ENCODE data around the gene CASP14. TPM values are rescaled to one million over a fixed set of nuclear protein-coding genes. Genes with fewer than 3 reads are reported as not detected.
"Not testable (repeated sequence)": the region's sequence is repeated elsewhere in the genome, so short reads cannot be mapped to it uniquely, and the experiment has no call there.

Gene CASP14
- not detected for total RNA-seq

DNA sequence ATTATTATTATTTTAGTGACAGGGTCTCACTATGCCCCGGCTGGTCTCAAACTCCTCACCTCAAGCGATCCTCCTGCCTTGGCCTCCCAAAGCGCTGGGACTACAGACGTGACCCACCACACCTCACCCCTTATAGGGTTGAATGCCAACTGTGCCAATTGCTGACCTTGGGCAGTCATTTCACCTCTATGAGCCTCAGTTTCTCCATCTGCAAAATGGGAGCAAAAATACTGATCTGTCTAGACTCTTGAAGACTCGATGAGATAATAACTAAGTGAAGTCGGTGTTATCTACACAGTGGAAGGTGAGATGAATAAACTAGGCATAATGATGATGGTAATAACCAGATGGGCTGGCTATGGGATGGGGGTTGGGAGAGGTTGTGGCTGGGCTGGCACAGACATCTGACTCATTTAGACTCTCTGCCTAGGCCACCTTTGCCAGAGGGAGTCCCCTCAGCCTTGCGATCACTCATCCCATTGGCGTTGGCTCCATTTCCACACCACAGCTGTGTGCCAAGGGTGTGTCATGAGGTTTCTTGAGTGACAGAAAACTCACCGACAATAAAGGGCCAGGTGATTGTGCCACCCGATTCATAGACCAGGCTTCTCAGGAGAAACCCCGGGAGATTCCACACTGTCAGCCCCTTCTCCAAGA lies at the start of gene CASP14:
Gene CASP14 (plus strand): TSS at position 596 of the 657 bp plus-strand sequence. CDS start 2,772 bp downstream, outside the sequence.
- Mint-ChIP-seq H3K9me3 (no peaks in the 10 kb centered on the region), H3K4me1 (no peaks in the 10 kb centered on the region)
- no peak for DNase-seq

DNA sequence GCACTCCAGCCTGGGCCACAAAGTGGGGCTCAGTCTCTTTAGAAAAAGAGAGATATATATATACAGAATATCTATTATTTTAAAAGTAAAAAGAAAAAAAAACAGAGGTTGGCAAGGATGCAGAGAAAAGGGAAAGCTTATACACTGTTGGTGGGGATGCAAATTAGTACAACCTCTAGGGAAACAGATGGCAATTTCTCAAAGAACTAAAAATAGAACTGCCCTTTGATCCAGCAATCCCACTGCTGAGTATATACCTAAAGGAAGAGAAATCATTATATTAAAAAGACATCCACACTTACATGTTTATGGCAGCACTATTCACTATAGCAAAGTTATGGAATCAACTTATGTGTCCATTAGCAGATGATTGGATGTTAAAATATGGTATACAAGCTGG lies 41.0 kb upstream of the CASP14 start:
- H3K27ac Mint-ChIP-seq, result no peak overlapping the region

More for the DNA sequence above, at the start of gene CASP14:
- no peaks in the 10 kb centered on the region for H3K36me3 Mint-ChIP-seq
- no peak within 1 kb of the TSS for H3K4me3 Mint-ChIP-seq
- no peak within 1 kb of the TSS for H3K27ac Mint-ChIP-seq
- peaks cover 36% of the 10 kb centered on the region for H3K27me3 Mint-ChIP-seq

GRCh38 chr19:15010501-15011300 lies 38.6 kb upstream of the CASP14 start:
- peak; percentile 11 for DNase-seq
- Mint-ChIP-seq H3K36me3 (no peaks in the 10 kb centered on the region), H3K27ac (no peak overlapping the region), H3K4me3 (no peak overlapping the region), H3K9me3 (peaks cover 1% of the 10 kb centered on the region), H3K27me3 (peaks cover 64% of the 10 kb centered on the region), H3K4me1 (no peaks in the 10 kb centered on the region)

More for the DNA sequence above, 41.0 kb upstream of the CASP14 start:
- no peak for DNase-seq
- Mint-ChIP-seq H3K9me3 (no peaks in the 10 kb centered on the region), H3K4me3 (no peak overlapping the region), H3K4me1 (no peaks in the 10 kb centered on the region), H3K36me3 (no peaks in the 10 kb centered on the region), H3K27me3 (peaks cover 53% of the 10 kb centered on the region)

DNA sequence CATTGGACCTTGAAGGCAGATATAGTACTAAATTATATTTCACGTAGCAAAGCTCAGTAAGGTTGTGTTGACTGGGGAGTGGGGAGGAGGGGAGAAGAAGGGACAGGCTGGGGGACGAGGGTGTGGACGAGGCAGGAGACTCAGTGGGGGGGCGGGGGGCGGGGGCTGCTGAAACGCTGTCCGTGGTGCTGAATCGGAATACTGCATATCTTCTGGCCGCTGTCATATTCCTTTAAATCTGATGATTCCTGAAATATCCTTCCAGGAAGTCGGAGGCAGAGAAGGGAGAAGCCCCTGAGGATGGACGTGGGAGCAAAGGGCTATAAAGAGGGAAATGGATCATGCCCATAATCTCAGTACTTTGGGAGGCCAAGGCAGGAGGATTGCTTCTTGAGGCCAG lies 34.7 kb upstream of the CASP14 start:
- peaks cover 62% of the 10 kb centered on the region for H3K27me3 Mint-ChIP-seq
- no peak overlapping the region for H3K4me3 Mint-ChIP-seq
- no peaks in the 10 kb centered on the region for H3K36me3 Mint-ChIP-seq
- DNase-seq, result no peak
- no peaks in the 10 kb centered on the region for H3K4me1 Mint-ChIP-seq
- H3K9me3 Mint-ChIP-seq, result peaks cover 1% of the 10 kb centered on the region
- H3K27ac Mint-ChIP-seq, result no peak overlapping the region

- no peak overlapping the region for H3K27ac Mint-ChIP-seq
- peaks cover 1% of the 10 kb centered on the region for H3K9me3 Mint-ChIP-seq
- H3K4me3 Mint-ChIP-seq, result no peak overlapping the region
- H3K4me1 Mint-ChIP-seq, result no peaks in the 10 kb centered on the region
- no peaks in the 10 kb centered on the region for H3K36me3 Mint-ChIP-seq
- H3K27me3 Mint-ChIP-seq, result peaks cover 57% of the 10 kb centered on the region
- no peak for DNase-seq
These were observed 33.2 kb upstream of the CASP14 start for GRCh38 chr19:15015946-15016542.

DNA sequence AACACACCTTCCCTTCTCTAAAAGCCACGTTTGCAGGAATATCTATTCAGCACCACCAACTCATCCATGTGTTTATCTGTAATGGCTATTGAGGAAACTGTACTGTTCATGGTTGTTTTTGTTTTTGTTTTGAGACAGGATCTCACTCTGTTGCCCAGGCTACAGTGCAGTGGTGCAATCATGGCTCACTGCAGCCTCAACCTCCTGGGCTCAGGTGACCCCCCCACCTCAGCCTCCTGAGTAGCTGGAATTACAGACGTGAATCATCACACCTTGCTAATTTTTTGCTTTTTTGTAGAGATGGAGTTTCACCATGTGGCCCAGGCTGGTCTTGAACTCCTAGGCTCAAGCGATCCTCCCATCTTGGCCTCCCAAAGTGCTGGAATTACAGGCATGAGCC lies 30.4 kb upstream of the CASP14 start:
- H3K4me1 Mint-ChIP-seq, H3K9me3 Mint-ChIP-seq, H3K36me3 Mint-ChIP-seq, H3K27ac Mint-ChIP-seq, H3K4me3 Mint-ChIP-seq, DNase-seq: not testable (repeated sequence)
- H3K27me3 Mint-ChIP-seq, result peaks cover 31% of the 10 kb centered on the region

DNA sequence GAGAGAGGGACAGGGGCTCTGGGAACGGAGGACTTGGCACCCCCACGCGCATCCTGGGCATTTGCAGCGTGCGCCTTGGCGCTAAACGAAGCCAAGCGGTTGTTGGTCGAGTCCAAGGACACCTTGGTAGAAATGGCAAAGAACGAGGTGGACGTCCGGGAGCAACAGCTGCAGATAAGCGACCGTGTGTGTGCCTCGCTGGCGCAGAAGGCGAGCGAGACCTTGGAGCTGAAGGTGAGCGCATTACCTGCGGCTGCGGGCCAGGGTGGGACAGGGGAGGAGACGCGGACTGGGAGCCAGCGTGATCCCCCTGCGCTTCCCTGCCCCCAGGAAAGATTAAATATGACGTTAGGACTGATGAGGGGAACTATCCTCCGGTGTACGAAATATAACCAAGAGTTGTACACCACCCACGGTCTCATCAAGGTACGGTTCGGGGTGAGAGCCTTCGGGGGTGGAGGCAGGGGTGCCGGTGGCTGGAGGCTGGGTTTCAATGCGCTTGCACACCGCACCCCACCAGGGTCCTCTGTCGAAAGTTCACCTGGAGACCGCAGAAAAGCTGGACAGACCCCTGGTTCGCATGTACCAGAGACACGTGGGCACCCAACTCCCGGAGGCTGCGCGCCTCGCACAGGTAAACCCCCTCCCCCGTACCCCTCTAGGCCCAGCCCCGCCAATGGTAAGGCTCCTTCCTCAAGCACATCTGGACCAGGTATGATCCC lies 27.8 kb upstream of the CASP14 start:
- H3K4me3 Mint-ChIP-seq, result no peak overlapping the region
- no peaks in the 10 kb centered on the region for H3K9me3 Mint-ChIP-seq
- no peak for DNase-seq
- no peaks in the 10 kb centered on the region for H3K4me1 Mint-ChIP-seq
- H3K27me3 Mint-ChIP-seq, result peaks cover 14% of the 10 kb centered on the region
- H3K27ac Mint-ChIP-seq, result no peak overlapping the region
- H3K36me3 Mint-ChIP-seq, result no peaks in the 10 kb centered on the region

GRCh38 chr19:15022752-15023151 lies 26.5 kb upstream of the CASP14 start:
- Mint-ChIP-seq H3K4me3 (no peak overlapping the region), H3K27me3 (peaks cover 11% of the 10 kb centered on the region), H3K36me3 (no peaks in the 10 kb centered on the region), H3K9me3 (no peaks in the 10 kb centered on the region), H3K27ac (no peak overlapping the region), H3K4me1 (no peaks in the 10 kb centered on the region)
- DNase-seq, result no peak

GRCh38 chr19:15025217-15025616 lies 24.1 kb upstream of the CASP14 start:
- Mint-ChIP-seq H3K36me3 (no peaks in the 10 kb centered on the region), H3K4me3 (no peak overlapping the region), H3K9me3 (no peaks in the 10 kb centered on the region), H3K27ac (no peak overlapping the region), H3K27me3 (peaks cover 5% of the 10 kb centered on the region), H3K4me1 (no peaks in the 10 kb centered on the region)
- no peak for DNase-seq

DNA sequence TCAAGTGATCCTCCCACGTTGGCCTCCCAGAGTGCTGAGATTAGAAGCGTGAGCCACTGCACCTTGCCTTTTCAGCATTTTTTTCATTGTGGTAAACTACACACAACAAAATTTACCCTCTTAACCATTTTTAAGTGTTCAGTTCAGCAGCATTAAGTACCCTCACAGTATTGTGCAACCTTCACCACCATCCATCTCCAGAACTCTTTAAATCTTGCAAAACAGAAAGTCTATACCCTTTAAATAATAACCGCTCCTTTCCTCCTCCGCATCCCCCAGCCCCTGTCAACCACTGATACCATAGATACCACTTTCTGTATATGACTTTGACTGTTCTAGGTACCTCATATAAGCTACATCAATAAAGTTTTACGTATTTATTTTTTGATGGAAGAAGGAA lies 20.8 kb upstream of the CASP14 start:
- peaks cover 8% of the 10 kb centered on the region for H3K27me3 Mint-ChIP-seq
- no peaks in the 10 kb centered on the region for H3K36me3 Mint-ChIP-seq
- no peak overlapping the region for H3K27ac Mint-ChIP-seq

GRCh38 chr19:15031675-15032074 lies 17.6 kb upstream of the CASP14 start:
- H3K4me3 Mint-ChIP-seq, result no peak overlapping the region

More for the DNA sequence above, 20.8 kb upstream of the CASP14 start:
- Mint-ChIP-seq H3K9me3 (no peaks in the 10 kb centered on the region), H3K4me3 (no peak overlapping the region), H3K4me1 (no peaks in the 10 kb centered on the region)
- DNase-seq, result no peak

GRCh38 chr19:15035795-15036311 lies 13.4 kb upstream of the CASP14 start:
- Mint-ChIP-seq H3K9me3 (no peaks in the 10 kb centered on the region), H3K36me3 (no peaks in the 10 kb centered on the region), H3K27ac (no peak overlapping the region), H3K4me1 (no peaks in the 10 kb centered on the region), H3K4me3 (no peak overlapping the region), H3K27me3 (peaks cover 28% of the 10 kb centered on the region)
- DNase-seq, result no peak

More at GRCh38 chr19:15031675-15032074, 17.6 kb upstream of the CASP14 start:
- H3K9me3 Mint-ChIP-seq, result no peaks in the 10 kb centered on the region
- H3K27me3 Mint-ChIP-seq, result peaks cover 19% of the 10 kb centered on the region
- no peaks in the 10 kb centered on the region for H3K36me3 Mint-ChIP-seq
- H3K4me1 Mint-ChIP-seq, result no peaks in the 10 kb centered on the region
- no peak overlapping the region for H3K27ac Mint-ChIP-seq
- DNase-seq, result no peak

GRCh38 chr19:15037586-15037985 lies 11.7 kb upstream of the CASP14 start:
- no peak for DNase-seq
- Mint-ChIP-seq H3K9me3 (no peaks in the 10 kb centered on the region), H3K27me3 (peaks cover 23% of the 10 kb centered on the region), H3K27ac (no peak overlapping the region), H3K4me1 (no peaks in the 10 kb centered on the region), H3K4me3 (no peak overlapping the region), H3K36me3 (no peaks in the 10 kb centered on the region)

- H3K4me1 Mint-ChIP-seq, result no peaks in the 10 kb centered on the region
- DNase-seq, result no peak
- H3K9me3 Mint-ChIP-seq, result no peaks in the 10 kb centered on the region
- H3K27ac Mint-ChIP-seq, result no peak overlapping the region
- H3K27me3 Mint-ChIP-seq, result peaks cover 22% of the 10 kb centered on the region
- no peaks in the 10 kb centered on the region for H3K36me3 Mint-ChIP-seq
- H3K4me3 Mint-ChIP-seq, result no peak overlapping the region
These were observed 11.0 kb upstream of the CASP14 start for GRCh38 chr19:15038294-15038693.

DNA sequence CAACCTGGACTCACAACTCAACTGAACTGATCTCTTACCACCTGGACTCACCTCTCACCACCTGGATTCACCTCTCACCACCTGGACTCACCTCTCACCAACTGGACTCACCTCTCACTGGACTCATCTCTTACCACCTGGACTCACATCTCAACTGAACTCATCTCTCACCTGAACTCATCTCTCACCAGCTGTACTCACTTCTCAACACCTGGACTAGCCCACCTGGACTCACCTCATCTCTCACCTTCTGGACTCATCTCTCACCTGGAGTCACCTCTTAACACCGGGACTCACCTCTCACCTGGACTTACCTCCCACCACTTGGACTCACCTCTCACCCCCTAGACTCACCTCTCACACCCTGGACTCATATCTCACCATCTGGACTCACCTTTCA lies 7.3 kb upstream of the CASP14 start:
- no peaks in the 10 kb centered on the region for H3K9me3 Mint-ChIP-seq
- DNase-seq, result no peak
- no peaks in the 10 kb centered on the region for H3K36me3 Mint-ChIP-seq
- no peak overlapping the region for H3K27ac Mint-ChIP-seq
- peaks cover 22% of the 10 kb centered on the region for H3K27me3 Mint-ChIP-seq
- H3K4me3 Mint-ChIP-seq, result no peak overlapping the region
- H3K4me1 Mint-ChIP-seq, result no peaks in the 10 kb centered on the region
